OCI-LY7 (cell line): ENCODE measurements around the gene P3H2. TPM values are rescaled to one million over a fixed set of nuclear protein-coding genes. Genes with fewer than 3 reads are reported as not detected.

Source experiments
- BruUV-seq: library from RNA; stranded (reverse); fragments of 400-500 nt; replicated peaks from 2 replicates; lab custom pipeline; 2021; lab: Mats Ljungman, UMichigan
- CTCF ChIA-PET: fragments of 300-600 bp; sonication (Branson Sonifier 250); formaldehyde crosslinking; loops from one replicate; lab custom pipeline; 2022; ENCODE audit warnings: antibody characterized with exemption; ENCODE audit not compliant: unreplicated experiment; lab: Charles Lee
- POLR2A ChIA-PET: fragments of 300-600 bp; sonication (Branson Sonifier 250); formaldehyde crosslinking; loops from one replicate; lab custom pipeline; 2022; ENCODE audit warnings: antibody characterized with exemption; lab: Charles Lee
- DNase-seq: peaks from one replicate; pipeline ENCODE4 v3.0.0-alpha.2; 2015; ENCODE audit warnings: low spot score
- H2AFZ ChIP-seq: fragments of 200-600 bp; sonication (generic), shearing (Covaris generic); 2 replicates; pipeline ENCODE4 v1.6.1; 2014; ENCODE audit warnings: mild to moderate bottlenecking, antibody characterized with exemption, low read length, moderate library complexity
- H3K27ac ChIP-seq: fragments of 200-600 bp; sonication (generic); 2 replicates; pipeline ENCODE4 v1.5.1; 2014; ENCODE audit warnings: mixed run types, low read depth, mild to moderate bottlenecking, moderate library complexity, low read length, inconsistent platforms; ENCODE audit not compliant: poor library complexity, severe bottlenecking
- H3K36me3 ChIP-seq: fragments of 200-600 bp; sonication (generic); 2 replicates; pipeline ENCODE4 v1.6.1; 2014; ENCODE audit warnings: mild to moderate bottlenecking, antibody characterized with exemption, low read length, moderate library complexity, mixed read lengths; ENCODE audit not compliant: insufficient read depth
- H3K4me1 ChIP-seq: fragments of 200-600 bp; sonication (generic); 2 replicates; pipeline ENCODE4 v1.5.1; 2014; ENCODE audit warnings: mild to moderate bottlenecking, low read length; ENCODE audit not compliant: insufficient read depth, poor library complexity, severe bottlenecking
- H3K4me2 ChIP-seq: fragments of 200-600 bp; sonication (generic); 2 replicates; pipeline ENCODE4 v1.6.1; 2014; ENCODE audit warnings: mild to moderate bottlenecking, low read length
- H3K4me3 ChIP-seq: fragments of 200-600 bp; sonication (generic); 2 replicates; pipeline ENCODE4 v1.5.1; 2014; ENCODE audit warnings: mild to moderate bottlenecking, low read depth, low read length; ENCODE audit not compliant: poor library complexity, severe bottlenecking
- H3K79me2 ChIP-seq: fragments of 200-600 bp; sonication (generic); 2 replicates; pipeline ENCODE4 v1.6.1; 2016; ENCODE audit warnings: low read depth, mild to moderate bottlenecking, low read length, moderate library complexity, mixed read lengths; ENCODE audit not compliant: insufficient read depth
- H3K9me2 ChIP-seq: fragments of 200-600 bp; sonication (generic); 2 replicates; pipeline ENCODE4 v1.6.1; 2016; ENCODE audit warnings: mild to moderate bottlenecking, low read length, mixed read lengths; ENCODE audit not compliant: insufficient read depth
- H3K9me3 ChIP-seq: fragments of 200-600 bp; sonication (generic); 2 replicates; pipeline ENCODE4 v1.6.1; 2014; ENCODE audit warnings: mild to moderate bottlenecking, mixed run types, low read length, mixed read lengths
- H4K20me1 ChIP-seq: fragments of 200-600 bp; sonication (generic); 2 replicates; pipeline ENCODE4 v1.6.1; 2014; ENCODE audit warnings: mild to moderate bottlenecking, antibody characterized with exemption, low read length, moderate library complexity, mixed read lengths; ENCODE audit not compliant: insufficient read depth
- EZH2phosphoT487 ChIP-seq: fragments of 200-600 bp; sonication (generic); IDR thresholded peaks from 2 replicates; pipeline ENCODE4 v1.6.1; 2018; ENCODE audit warnings: low read depth, borderline replicate concordance, mild to moderate bottlenecking, mixed run types, antibody characterized with exemption, low read length, moderate library complexity, mixed read lengths
- intact Hi-C: fragments of 100-400 bp; cut with micrococcal nuclease; formaldehyde crosslinking; loops from one replicate; pipeline ENCODE4 v1.10.0; 2022; ENCODE audit not compliant: unreplicated experiment
- small RNA-seq: library from RNA; depleted of rRNA; stranded (forward); fragments of <200 nt; gene quantifications from one replicate; pipeline ENCODE3, GENCODE V24; 2014
- total RNA-seq, 2 experiments: library from RNA; depleted of rRNA in 1 of 2; stranded (reverse); fragments of >200 nt in 1 of 2; shearing (Covaris generic) in 1 of 2; gene quantifications; 2 replicates each; pipeline ENCODE4 v1.2.3, GENCODE V29; 2014 to 2022
- TF ChIP-seq, protein P1 (sequence below): fragments of 200-600 bp; sonication (generic); conservative IDR thresholded peaks from 2 replicates; pipeline ENCODE4 v1.5.1; 2014; ENCODE audit warnings: mild to moderate bottlenecking, antibody characterized with exemption, low read length, moderate library complexity, mixed read lengths

P3H2 gene
- total RNA-seq, 2 experiments from 2014 or later, result not detected

DNA sequence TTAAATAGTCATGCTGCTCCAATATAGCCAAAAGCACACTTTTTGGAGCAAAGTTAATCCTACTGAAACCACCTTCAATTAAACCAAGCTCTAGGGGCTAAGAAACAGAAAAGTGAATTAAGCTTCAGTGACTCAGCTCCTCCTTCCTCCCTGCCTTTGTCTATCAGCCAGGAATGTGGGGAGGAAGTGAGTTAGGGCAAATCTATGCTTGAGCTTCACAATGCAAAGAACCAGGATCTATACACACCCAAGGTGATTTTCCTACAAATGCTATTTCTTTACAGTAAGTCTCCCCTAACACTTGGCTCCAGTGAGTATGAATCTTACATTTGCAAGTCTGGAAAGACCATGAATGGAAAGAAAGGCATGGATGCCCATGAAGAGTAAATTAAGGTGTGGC, 212.1 kb downstream of the P3H2 start:
- no peaks in the 10 kb centered on the region for H3K9me3 ChIP-seq
- H3K9me2 ChIP-seq, result no peaks in the 10 kb centered on the region
- no peak overlapping the region for H3K4me3 ChIP-seq
- H4K20me1 ChIP-seq, result no peaks in the 10 kb centered on the region
- H2AFZ ChIP-seq, result no peak overlapping the region
- no peak overlapping the region for H3K27ac ChIP-seq
- TF ChIP-seq EZH2phosphoT487, result no peak
- TF ChIP-seq, protein P1, sequence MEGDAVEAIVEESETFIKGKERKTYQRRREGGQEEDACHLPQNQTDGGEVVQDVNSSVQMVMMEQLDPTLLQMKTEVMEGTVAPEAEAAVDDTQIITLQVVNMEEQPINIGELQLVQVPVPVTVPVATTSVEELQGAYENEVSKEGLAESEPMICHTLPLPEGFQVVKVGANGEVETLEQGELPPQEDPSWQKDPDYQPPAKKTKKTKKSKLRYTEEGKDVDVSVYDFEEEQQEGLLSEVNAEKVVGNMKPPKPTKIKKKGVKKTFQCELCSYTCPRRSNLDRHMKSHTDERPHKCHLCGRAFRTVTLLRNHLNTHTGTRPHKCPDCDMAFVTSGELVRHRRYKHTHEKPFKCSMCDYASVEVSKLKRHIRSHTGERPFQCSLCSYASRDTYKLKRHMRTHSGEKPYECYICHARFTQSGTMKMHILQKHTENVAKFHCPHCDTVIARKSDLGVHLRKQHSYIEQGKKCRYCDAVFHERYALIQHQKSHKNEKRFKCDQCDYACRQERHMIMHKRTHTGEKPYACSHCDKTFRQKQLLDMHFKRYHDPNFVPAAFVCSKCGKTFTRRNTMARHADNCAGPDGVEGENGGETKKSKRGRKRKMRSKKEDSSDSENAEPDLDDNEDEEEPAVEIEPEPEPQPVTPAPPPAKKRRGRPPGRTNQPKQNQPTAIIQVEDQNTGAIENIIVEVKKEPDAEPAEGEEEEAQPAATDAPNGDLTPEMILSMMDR, result no peak
- intact Hi-C loops, result no loop called here
- H3K36me3 ChIP-seq, result no peaks in the 10 kb centered on the region
- BruUV-seq, result no TSS peak
- CTCF ChIA-PET, result no interaction called here
- POLR2A ChIA-PET, result interaction anchor here (0.6 kb wide), 1 partner anchor 33 kb away, joined by 3 read pairs; no protein-coding TSS in a partner anchor
- no peaks in the 10 kb centered on the region for H3K79me2 ChIP-seq
- no peak for DNase-seq
- H3K4me1 ChIP-seq, result no peaks in the 10 kb centered on the region
- no peak overlapping the region for H3K4me2 ChIP-seq

DNA sequence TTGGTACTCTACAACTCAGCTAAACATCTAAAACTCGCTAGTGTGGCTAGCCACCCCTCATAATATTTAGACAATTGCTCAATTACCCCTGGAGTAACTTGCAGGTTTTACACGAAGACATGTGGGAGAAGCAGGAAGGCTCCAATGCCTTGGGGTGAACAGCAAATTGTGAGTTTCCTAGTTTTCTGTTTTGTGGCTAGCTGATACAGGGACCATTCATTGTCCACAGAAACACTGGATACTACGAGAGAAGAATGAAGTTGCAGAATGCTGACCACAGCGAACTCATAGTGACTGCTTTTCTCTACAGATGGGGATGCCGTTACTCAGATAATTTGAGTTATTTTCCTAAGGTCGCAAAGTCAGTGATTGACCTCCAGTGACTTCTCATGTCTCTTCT, 212.9 kb downstream of the P3H2 start:
- DNase-seq, result no peak
- Histone ChIP-seq H3K79me2 (no peaks in the 10 kb centered on the region), H3K27ac (no peak overlapping the region), H3K4me2 (no peak overlapping the region), H3K9me3 (no peaks in the 10 kb centered on the region), H2AFZ (no peak overlapping the region), H3K9me2 (no peaks in the 10 kb centered on the region), H3K4me3 (no peak overlapping the region), H3K4me1 (no peaks in the 10 kb centered on the region), H4K20me1 (no peaks in the 10 kb centered on the region), H3K36me3 (no peaks in the 10 kb centered on the region)
- intact Hi-C loops, result no loop called here
- CTCF ChIA-PET, result no interaction called here
- POLR2A ChIA-PET, result interaction anchor here (0.6 kb wide), 2 partner anchors 10 to 34 kb away, joined by 3 to 4 read pairs; no protein-coding TSS in a partner anchor
- TF ChIP-seq, protein P1, result no peak
- no peak for TF ChIP-seq EZH2phosphoT487
- BruUV-seq, result no TSS peak

Small RNA genes lying within 50 kb of the gene (small RNA-seq; reads per million reads assigned to genes)
- gene RNU6-1109P, result not detected

Other genes with a start within 250 kb of the P3H2 start
- not detected in 2 replicates for gene CLDN1, start 201.5 kb upstream of the P3H2 start, total RNA-seq (2014; rRNA removed; shearing (Covaris generic))
- gene CLDN1, start 201.5 kb upstream of the P3H2 start, total RNA-seq (2022), result not detected in 2 replicates